ENCODE measurements around the gene INKA2. TPM values are rescaled to one million over a fixed set of nuclear protein-coding genes. Genes with fewer than 3 reads are reported as not detected.
A peak's percentile ranks its signal among the peaks of the same experiment; 100 is the strongest.

INKA2 gene
- polyA plus RNA-seq, 1 of the 3 experiments (the other 2 are of a cell fraction), result 1.1 TPM

- no peaks in the 10 kb centered on the region for H3K9me3 ChIP-seq
- H3K4me3 ChIP-seq (ENCODE audit: low read depth in 2 of 2, low read length in 1 of 2), result no peak overlapping the region
- no peak overlapping the region for H3K4me2 ChIP-seq
- no peaks in the 10 kb centered on the region for H3K9me2 ChIP-seq
- TF ChIP-seq YY1 (IDR thresholded peaks at IDR 0.05; ENCODE audit: low read depth), result no peak
- no peak for TF ChIP-seq FOXJ3 (CRISPR knock-in tag; IDR thresholded peaks at IDR 0.05)
- no peak for TF ChIP-seq RAD21 (IDR thresholded peaks at IDR 0.05; ENCODE audit: low read length)
- TF ChIP-seq RCOR1 (IDR thresholded peaks at IDR 0.05; ENCODE audit: low read length), result no peak
- TF ChIP-seq GATA2 (CRISPR knock-in tag; IDR thresholded peaks at IDR 0.05), result no peak
- TF ChIP-seq, protein P1, sequence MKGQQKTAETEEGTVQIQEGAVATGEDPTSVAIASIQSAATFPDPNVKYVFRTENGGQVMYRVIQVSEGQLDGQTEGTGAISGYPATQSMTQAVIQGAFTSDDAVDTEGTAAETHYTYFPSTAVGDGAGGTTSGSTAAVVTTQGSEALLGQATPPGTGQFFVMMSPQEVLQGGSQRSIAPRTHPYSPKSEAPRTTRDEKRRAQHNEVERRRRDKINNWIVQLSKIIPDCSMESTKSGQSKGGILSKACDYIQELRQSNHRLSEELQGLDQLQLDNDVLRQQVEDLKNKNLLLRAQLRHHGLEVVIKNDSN (IDR thresholded peaks at IDR 0.05; ENCODE audit: borderline replicate concordance, low read depth), result no peak
- TF ChIP-seq GABPA (IDR thresholded peaks at IDR 0.05; ENCODE audit: low read depth), result no peak
- no peak for TF ChIP-seq EP300 (IDR thresholded peaks at IDR 0.05; ENCODE audit: borderline replicate concordance in 1 of 2, low read depth in 1 of 2, low read length in 1 of 2)
- no peak for TF ChIP-seq RFX5 (IDR thresholded peaks at IDR 0.05; ENCODE audit: low read length)
- TF ChIP-seq CHD2 (IDR thresholded peaks at IDR 0.05; ENCODE audit: low read length, partially characterized antibody), result no peak
- H2AFZ ChIP-seq (ENCODE audit: low read depth), result no peak overlapping the region
- H3K79me2 ChIP-seq (ENCODE audit: insufficient read depth), result peaks cover 34% of the 10 kb centered on the region
- DNase-seq, result no peak
- peaks cover 0 to 5% of the 10 kb centered on the region in 2 experiments; a peak in 2 of 4 replicates for H3K4me1 ChIP-seq (ENCODE audit: control insufficient read depth in 1 of 2, insufficient read depth in 2 of 2, low read depth in 1 of 2, low read length in 1 of 2)
- 100% methylated on average over 1 of the region's 1 CpG for WGBS (ENCODE audit: low lambda C conversion rate)
- no peaks in the 10 kb centered on the region for H3K27me3 ChIP-seq (ENCODE audit: insufficient read depth)
- H3F3A ChIP-seq (replicated peaks; ENCODE audit: insufficient read depth), result peaks cover 17% of the 10 kb centered on the region
- POLR2A ChIA-PET, result no interaction called here
- no peak overlapping the region for H3K27ac ChIP-seq (ENCODE audit: low read depth in 2 of 2, low read length in 1 of 2)
- H3K9ac ChIP-seq, result no peak overlapping the region
- CTCF ChIA-PET, result interaction anchor here (0.7 to 0.9 kb wide), 3 partner anchors 22 to 194 kb away, joined by 3 to 6 read pairs (median 3); no protein-coding TSS in a partner anchor
- H3K36me3 ChIP-seq (replicated peaks in 1 of 2; ENCODE audit: control insufficient read depth in 1 of 2, insufficient read depth in 2 of 2, low read length in 1 of 2), result peaks cover 22 to 29% of the 10 kb centered on the region in 2 experiments
- H4K20me1 ChIP-seq (ENCODE audit: insufficient read depth), result no peaks in the 10 kb centered on the region
Measured at GRCh38 chr1:111691886-111692285, 47.3 kb downstream of the INKA2 start.

GRCh38 chr1:111690306-111690617, 48.9 kb downstream of the INKA2 start:
- Histone ChIP-seq H3K4me3 (ENCODE audit: low read depth in 2 of 2, low read length in 1 of 2) (no peak overlapping the region), H3K9me2 (no peaks in the 10 kb centered on the region), H3K27me3 (ENCODE audit: insufficient read depth) (no peaks in the 10 kb centered on the region), H3K9me3 (no peaks in the 10 kb centered on the region), H3K36me3 (replicated peaks in 1 of 2; ENCODE audit: control insufficient read depth in 1 of 2, insufficient read depth in 2 of 2, low read length in 1 of 2) (peaks cover 13 to 27% of the 10 kb centered on the region in 2 experiments), H2AFZ (ENCODE audit: low read depth) (no peak overlapping the region), H3K79me2 (ENCODE audit: insufficient read depth) (peaks cover 34% of the 10 kb centered on the region), H3K27ac (ENCODE audit: low read depth in 2 of 2, low read length in 1 of 2) (peak overlapping the region; percentile 13 to 24; a peak in 2 of 4 replicates), H3K4me2 (no peak overlapping the region), H3K4me1 (ENCODE audit: control insufficient read depth in 1 of 2, insufficient read depth in 2 of 2, low read depth in 1 of 2, low read length in 1 of 2) (peaks cover 0 to 5% of the 10 kb centered on the region in 2 experiments; a peak in 2 of 4 replicates), H4K20me1 (ENCODE audit: insufficient read depth) (no peaks in the 10 kb centered on the region), H3F3A (replicated peaks; ENCODE audit: insufficient read depth) (peaks cover 17% of the 10 kb centered on the region), H3K9ac (no peak overlapping the region)
- ChIA-PET CTCF (interaction anchor here (0.9 to 1.4 kb wide), 5 partner anchors 10 to 182 kb away, joined by 3 read pairs; no protein-coding TSS in a partner anchor), POLR2A (no interaction called here)
- DNase-seq, result peak; percentile 15
- TF ChIP-seq SMC3 (IDR thresholded peaks at IDR 0.05; ENCODE audit: low read depth, low read length) (no peak), EZH2phosphoT487 (IDR thresholded peaks at IDR 0.05; ENCODE audit: borderline replicate concordance, low read depth) (no peak), PBX3 (IDR thresholded peaks at IDR 0.05) (0 out of 2 replicates have a peak, but pooled peaks have one; percentile 34), NFIC (IDR thresholded peaks at IDR 0.05; ENCODE audit: borderline replicate concordance) (peak; percentile 84), IRF3 (IDR thresholded peaks at IDR 0.05; ENCODE audit: low read depth, low read length) (no peak)

Small RNA genes lying within 50 kb of the gene (small RNA-seq; reads per million reads assigned to genes)
- 0.10 to 153 (median 0.78) reads per million in 7 experiments for gene INKA2

Other genes with a start within 250 kb of the INKA2 start
- not detected in 2 replicates for gene ADORA3, start 235.8 kb downstream of the INKA2 start, polyA plus RNA-seq (2012; rRNA removed)
- gene TMIGD3, start 235.8 kb downstream of the INKA2 start, polyA plus RNA-seq (2012; rRNA removed), result not detected in 2 replicates
- 17.7 and 19.8 TPM in 2 replicates for gene RAP1A, start 119.6 kb downstream of the INKA2 start, polyA plus RNA-seq (2012; rRNA removed)
- 3.8 and 5.3 TPM in 2 replicates for gene DDX20, start 16.5 kb upstream of the INKA2 start, polyA plus RNA-seq (2012; rRNA removed)